Eye (tissue), 1 donor: ENCODE data around the gene RBFA.
A peak's percentile ranks its signal among the peaks of the same experiment; 100 is the strongest.

Experiments
- DNase-seq: peaks from one replicate; pipeline ENCODE4 v3.0.0-alpha.2; 2015

The RBFA gene

GRCh38 chr18:80033181-80034067 is 810 bp upstream of the RBFA start:
- no peak for DNase-seq

DNA sequence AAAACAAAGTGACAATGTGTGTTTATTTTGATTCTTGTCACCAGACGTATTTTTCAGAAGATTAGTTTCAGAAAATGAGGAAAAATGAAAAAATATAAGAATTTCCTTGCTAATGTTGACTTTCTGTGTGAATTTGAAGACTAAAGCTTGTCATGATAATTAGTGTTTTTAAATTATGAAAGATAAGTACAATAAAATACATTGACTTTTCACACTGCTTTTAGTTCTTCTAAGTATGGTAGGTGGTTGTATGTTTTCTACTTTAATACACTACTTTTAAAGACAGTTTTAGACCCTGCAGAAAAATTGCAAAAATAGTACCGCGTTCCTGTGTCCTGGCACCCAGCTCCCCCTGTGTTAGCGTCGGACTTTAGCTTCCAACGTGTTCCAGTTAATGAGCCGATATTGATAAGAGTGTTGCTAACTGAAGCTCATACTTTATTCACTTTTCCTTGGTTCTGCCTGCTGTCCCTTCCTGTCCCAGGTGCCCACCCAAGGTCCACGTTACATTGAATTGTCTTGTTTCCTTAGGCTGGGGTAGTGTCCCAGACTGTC is 695 bp downstream of the RBFA start:
- DNase-seq = peak; percentile 48

- no peak for DNase-seq
Observed at GRCh38 chr18:80035997-80036396, 1.8 kb downstream of the RBFA start.

- DNase-seq = no peak
Observed at GRCh38 chr18:80037300-80037699, 3.1 kb downstream of the RBFA start.

- no peak for DNase-seq
Observed at GRCh38 chr18:80037869-80038630, 3.8 kb downstream of the RBFA start.

DNA sequence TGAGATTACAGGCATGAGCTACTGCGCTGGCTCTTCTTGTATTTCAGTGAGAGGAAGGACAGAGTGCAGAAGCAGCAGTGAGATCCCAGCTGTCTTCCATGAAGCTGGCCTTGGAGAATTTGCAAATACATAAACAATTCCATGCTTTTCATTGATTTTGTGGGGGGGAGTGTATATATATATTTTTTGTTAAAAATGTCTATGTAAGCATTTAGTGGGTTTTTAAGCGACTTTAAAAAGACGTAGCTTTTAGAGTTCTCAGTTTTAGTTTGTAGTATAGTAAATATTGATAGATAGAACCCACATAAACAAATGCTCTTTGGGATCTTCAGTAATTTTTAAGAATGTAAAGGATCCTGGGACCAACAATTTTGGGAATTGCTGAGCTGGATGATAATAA is 6.3 kb downstream of the RBFA start:
- DNase-seq = no peak

GRCh38 chr18:80041424-80041823 is 7.2 kb downstream of the RBFA start:
- no peak for DNase-seq

- no peak for DNase-seq
Observed at GRCh38 chr18:80042785-80043184, 8.6 kb downstream of the RBFA start.

- DNase-seq = no peak
Observed at GRCh38 chr18:80044072-80044471, 9.8 kb downstream of the RBFA start.

- no peak for DNase-seq
Observed at GRCh38 chr18:80046011-80046410, 11.8 kb downstream of the RBFA start.

DNA sequence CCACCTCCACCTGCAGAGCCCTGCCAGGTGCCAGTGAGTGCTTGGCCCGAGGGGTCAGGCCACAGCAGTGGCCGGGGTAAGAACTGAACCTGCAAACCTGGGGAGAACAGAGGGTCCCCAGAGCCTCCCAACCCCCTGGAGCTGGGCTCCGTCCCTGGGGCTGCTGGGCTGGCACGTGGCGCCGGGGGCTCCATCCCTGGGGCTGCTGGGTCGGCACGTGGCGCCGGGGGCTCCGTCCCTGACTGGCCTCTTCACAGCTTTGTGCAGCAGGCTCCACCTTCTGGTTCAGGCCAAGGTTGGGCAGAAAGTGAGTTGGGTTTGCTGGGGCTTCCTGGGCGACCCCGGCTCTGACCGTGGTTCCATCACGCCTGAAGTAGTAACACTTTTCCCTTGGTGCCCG is 12.2 kb downstream of the RBFA start:
- no peak for DNase-seq

DNA sequence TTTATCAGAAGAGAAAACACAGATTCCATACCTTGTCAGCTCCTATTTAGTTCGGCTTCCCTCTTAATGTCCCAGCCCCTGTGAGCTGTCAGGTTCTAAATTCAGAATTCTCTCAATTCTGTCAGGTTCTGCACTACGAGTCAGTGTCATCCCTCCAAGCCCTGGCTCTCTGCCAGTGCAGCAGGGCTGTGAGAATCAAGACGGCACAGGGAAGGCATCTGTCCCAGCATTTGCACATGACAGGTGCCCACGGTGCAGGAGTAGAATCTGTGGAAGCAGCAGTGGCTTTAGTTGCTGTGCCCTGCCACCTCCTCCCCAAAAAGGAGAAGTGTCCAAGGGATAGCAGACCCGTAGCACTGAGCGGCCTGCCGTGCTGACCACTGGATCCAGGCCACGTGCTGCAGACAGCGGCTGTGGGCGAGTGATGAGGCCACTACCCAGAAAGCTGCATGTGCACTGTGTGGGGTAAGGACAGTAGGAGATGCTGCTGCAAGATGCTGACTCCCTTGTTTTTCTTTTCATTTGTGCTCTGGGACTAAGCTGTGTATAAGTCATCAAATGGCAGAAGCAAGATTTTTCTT is 12.8 kb downstream of the RBFA start:
- no peak for DNase-seq

DNA sequence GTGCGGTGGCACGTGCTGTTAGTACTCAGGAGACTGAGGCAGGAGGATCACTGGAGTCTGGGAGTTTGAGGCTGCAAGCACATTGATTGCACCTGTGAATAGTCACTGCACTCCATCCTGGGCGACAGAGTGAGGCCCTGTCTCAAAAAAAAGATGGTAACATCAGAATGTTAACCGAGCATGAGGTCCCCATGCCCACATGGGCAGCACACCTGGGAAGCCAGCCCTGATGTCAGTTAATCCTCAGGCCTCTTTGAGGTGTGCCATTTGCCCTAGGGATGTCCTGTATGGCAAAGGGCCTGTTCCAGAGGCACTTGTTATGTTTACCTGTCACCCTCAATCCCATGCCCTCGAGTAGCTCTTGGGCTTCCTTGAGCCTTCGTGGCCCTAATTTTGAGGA is 16.6 kb downstream of the RBFA start:
- no peak for DNase-seq

GRCh38 chr18:80056095-80056494 is 21.9 kb downstream of the RBFA start:
- DNase-seq = no peak

DNA sequence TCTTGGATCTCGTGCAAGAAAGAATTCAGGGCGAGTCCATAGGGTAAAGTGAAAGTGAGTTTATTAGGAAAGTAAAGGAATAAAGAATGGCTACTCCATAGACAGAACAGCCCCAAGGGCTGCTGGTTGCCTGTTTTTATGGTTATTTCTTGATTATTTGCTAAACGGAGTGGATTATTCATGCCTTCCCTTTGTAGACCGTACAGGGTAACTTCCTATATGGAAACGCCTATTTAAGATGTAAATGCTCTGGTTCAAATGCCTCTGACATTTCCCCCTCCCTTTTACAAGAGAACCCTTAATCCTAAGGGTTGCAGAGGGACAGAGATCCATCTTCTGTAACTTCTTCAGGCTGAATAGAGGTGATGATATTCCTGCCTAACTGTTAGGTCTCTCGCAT is 25.7 kb downstream of the RBFA start:
- DNase-seq = no peak

GRCh38 chr18:80065705-80066104 is 31.5 kb downstream of the RBFA start:
- no peak for DNase-seq

GRCh38 chr18:80067321-80067720 is 33.1 kb downstream of the RBFA start:
- DNase-seq = no peak

DNA sequence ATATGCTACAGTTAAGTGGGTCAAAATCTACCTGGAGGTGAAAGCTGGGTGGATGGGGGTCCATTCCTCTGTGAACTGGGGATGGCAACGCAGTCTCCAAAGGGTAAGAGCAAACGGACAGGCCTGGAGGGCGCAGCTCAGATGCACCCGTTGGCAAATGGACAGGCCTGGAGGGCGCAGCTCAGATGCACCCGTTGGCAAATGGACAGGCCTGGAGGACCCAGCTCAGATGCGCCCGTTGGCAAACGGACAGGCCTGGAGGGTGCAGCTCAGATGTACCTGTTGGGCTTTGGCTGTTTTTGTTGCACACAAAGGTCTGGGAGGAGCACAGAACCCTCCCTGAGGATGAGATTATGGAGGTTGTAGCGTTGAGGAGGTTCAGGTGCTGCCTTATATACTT is 33.7 kb downstream of the RBFA start:
- no peak for DNase-seq

- DNase-seq = no peak
Observed at GRCh38 chr18:80068571-80069272, 34.5 kb downstream of the RBFA start.

- DNase-seq = no peak
Observed at GRCh38 chr18:80070825-80071224, 36.6 kb downstream of the RBFA start.

GRCh38 chr18:80074183-80074582 is 39.9 kb downstream of the RBFA start:
- DNase-seq = no peak

GRCh38 chr18:80074697-80075096 is 40.5 kb downstream of the RBFA start:
- DNase-seq = no peak

DNA sequence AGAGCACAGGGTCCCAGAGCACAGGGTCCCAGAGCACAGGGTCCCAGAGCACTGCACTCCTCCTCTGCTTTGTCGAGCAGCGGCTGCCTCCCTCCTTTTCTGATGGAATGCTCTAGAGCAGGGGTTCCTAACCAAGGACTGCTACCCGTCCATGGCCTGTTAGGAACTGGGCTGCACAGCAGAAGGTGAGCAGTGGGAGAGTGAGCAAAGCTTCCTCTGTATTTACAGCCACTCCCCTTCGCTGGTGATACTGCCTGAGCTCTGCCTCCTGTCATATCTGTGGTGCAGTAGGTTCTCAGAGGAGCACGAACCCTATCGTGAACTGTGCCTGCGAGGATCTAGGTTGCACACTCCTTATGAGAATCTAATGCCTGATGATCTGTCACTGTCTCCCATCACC is 41.7 kb downstream of the RBFA start:
- no peak for DNase-seq
